Caco-2 (cell line): ENCODE results near the gene GSE1. TPM values are rescaled to one million over a fixed set of nuclear protein-coding genes. Genes with fewer than 3 reads are reported as not detected.

Experiments
- BruUV-seq: library from RNA; stranded (reverse); fragments of 400-500 nt; replicated peaks from 2 replicates; lab custom pipeline; 2021; lab: Mats Ljungman, UMichigan
- CTCF ChIA-PET: fragments of 300-600 bp; sonication (Branson Sonifier 250); formaldehyde crosslinking; loops from one replicate; lab custom pipeline; 2022; ENCODE audit warnings: antibody characterized with exemption; lab: Charles Lee
- POLR2A ChIA-PET: fragments of 300-600 bp; sonication (Branson Sonifier 250); formaldehyde crosslinking; loops from one replicate; lab custom pipeline; 2022; ENCODE audit warnings: antibody characterized with exemption; lab: Charles Lee
- DNase-seq, 2 experiments: peaks; one replicate each; pipeline versions ENCODE4 v3.0.0 to v3.0.0-alpha.2; 2020 to 2022
- H3K27me3 ChIP-seq: replicated peaks from 2 replicates; pipeline ENCODE4 v1.6.0; 2011; ENCODE audit warnings: low read length; ENCODE audit not compliant: control insufficient read depth, insufficient read depth
- H3K36me3 ChIP-seq: 2 replicates; pipeline ENCODE4 v1.5.1; 2011; ENCODE audit warnings: low read length; ENCODE audit not compliant: control insufficient read depth, insufficient read depth
- H3K4me1 ChIP-seq: fragments of 250-450 bp; sonication (Bioruptor Pico); 2 replicates; pipeline ENCODE4 v1.5.1; 2020; ENCODE audit warnings: mild to moderate bottlenecking
- H3K4me3 ChIP-seq: 2 replicates; pipeline ENCODE4 v1.5.1; 2011; ENCODE audit warnings: low read depth, mild to moderate bottlenecking, control low read depth, low read length
- H3K9me3 ChIP-seq: fragments of 250-450 bp; sonication (Bioruptor Pico); 2 replicates; pipeline ENCODE4 v1.5.1; 2020; ENCODE audit warnings: mild to moderate bottlenecking, moderate library complexity
- H3K27ac Mint-ChIP-seq: one replicate; pipeline ENCODE4 v1.8.0; 2022; ENCODE audit warnings: mixed read lengths; ENCODE audit not compliant: unreplicated experiment
- H3K27me3 Mint-ChIP-seq: one replicate; pipeline ENCODE4 v1.8.0; 2022; ENCODE audit warnings: mixed read lengths; ENCODE audit not compliant: insufficient read depth, unreplicated experiment
- H3K36me3 Mint-ChIP-seq: one replicate; pipeline ENCODE4 v1.8.0; 2022; ENCODE audit warnings: mild to moderate bottlenecking, mixed read lengths; ENCODE audit not compliant: insufficient read depth, unreplicated experiment
- H3K4me1 Mint-ChIP-seq: one replicate; pipeline ENCODE4 v1.8.0; 2022; ENCODE audit warnings: low read depth, mixed read lengths; ENCODE audit not compliant: unreplicated experiment
- H3K4me3 Mint-ChIP-seq: one replicate; pipeline ENCODE4 v1.8.0; 2022; ENCODE audit warnings: mild to moderate bottlenecking, moderate library complexity, mixed read lengths; ENCODE audit not compliant: unreplicated experiment
- H3K9me3 Mint-ChIP-seq: one replicate; pipeline ENCODE4 v1.8.0; 2022; ENCODE audit warnings: mixed read lengths; ENCODE audit not compliant: unreplicated experiment
- CTCF ChIP-seq, 2 experiments: fragments of 200-600 bp in 1 of 2; IDR thresholded peaks; 1 replicate in 1 of 2; 2 replicates in 1 of 2; pipeline versions ENCODE4 v1.5.1 to v1.8.0; 2011 to 2022; ENCODE audit warnings: antibody characterized with exemption in 1 of 2, control low read depth in 1 of 2, inconsistent platforms in 1 of 2, low read depth in 1 of 2, low read length in 1 of 2, mild to moderate bottlenecking in 1 of 2, moderate library complexity in 1 of 2; ENCODE audit not compliant: insufficient read depth in 1 of 2, severe bottlenecking in 1 of 2, unreplicated experiment in 1 of 2
- intact Hi-C: fragments of 100-400 bp; cut with micrococcal nuclease; formaldehyde crosslinking; loops from one replicate; pipeline ENCODE4 v1.10.0; 2022; ENCODE audit not compliant: unreplicated experiment
- total RNA-seq: library from RNA; stranded (reverse); gene quantifications from 2 replicates; pipeline ENCODE4 v1.2.3, GENCODE V29; 2022

Gene GSE1
- total RNA-seq, 1 experiment from 2014 or later = 142 TPM

GRCh38 chr16:85600530-85601271 lies 12.4 kb upstream of the GSE1 start:
- Histone ChIP-seq H3K36me3 (no peaks in the 10 kb centered on the region), H3K4me3 (no peak overlapping the region), H3K4me1 (peaks cover 9% of the 10 kb centered on the region; the same call in 1 of the 2 replicates), H3K27me3 (no peaks in the 10 kb centered on the region), H3K9me3 (no peaks in the 10 kb centered on the region)
- intact Hi-C loops = no loop called here
- Mint-ChIP-seq H3K36me3 (peaks cover 10% of the 10 kb centered on the region), H3K27ac (peak overlapping the region; percentile 37), H3K9me3 (no peaks in the 10 kb centered on the region), H3K4me1 (peaks cover 12% of the 10 kb centered on the region), H3K4me3 (no peak overlapping the region), H3K27me3 (no peaks in the 10 kb centered on the region)
- BruUV-seq = no TSS peak
- ChIA-PET CTCF (interaction anchor here (1.4 kb wide), 1 partner anchor 43 kb away, joined by 3 read pairs; no protein-coding TSS in a partner anchor), POLR2A (interaction anchor here (0.5 kb wide), 1 partner anchor 12 kb away, joined by 3 read pairs; no protein-coding TSS in a partner anchor)
- no peak for DNase-seq
- TF ChIP-seq CTCF (IDR thresholded peaks at IDR 0.05; ENCODE audit: insufficient read depth in 1 of 2, low read depth in 1 of 2, low read length in 1 of 2, severe bottlenecking in 1 of 2, unreplicated experiment in 1 of 2) = no peak

- H3K4me1 ChIP-seq = peaks cover 9% of the 10 kb centered on the region; the same call in 1 of the 2 replicates
Measured at GRCh38 chr16:85601272-85601639, 11.9 kb upstream of the GSE1 start.

More at GRCh38 chr16:85601272-85601639, 11.9 kb upstream of the GSE1 start:
- Mint-ChIP-seq H3K4me3 (no peak overlapping the region), H3K4me1 (peaks cover 12% of the 10 kb centered on the region), H3K27me3 (no peaks in the 10 kb centered on the region), H3K27ac (peak overlapping the region; percentile 37), H3K36me3 (peaks cover 11% of the 10 kb centered on the region), H3K9me3 (no peaks in the 10 kb centered on the region)
- no TSS peak for BruUV-seq
- no peak for TF ChIP-seq CTCF (IDR thresholded peaks at IDR 0.05; ENCODE audit: insufficient read depth in 1 of 2, low read depth in 1 of 2, low read length in 1 of 2, severe bottlenecking in 1 of 2, unreplicated experiment in 1 of 2)
- POLR2A ChIA-PET = interaction anchor here (0.6 kb wide), 1 partner anchor 149 kb away, joined by 3 read pairs; no protein-coding TSS in a partner anchor
- CTCF ChIA-PET = interaction anchor here (0.5 kb wide), 1 partner anchor 12 kb away, joined by 3 read pairs; the partner anchor contains the start of gene GSE1
- intact Hi-C loops = no loop called here
- Histone ChIP-seq H3K27me3 (no peaks in the 10 kb centered on the region), H3K36me3 (no peaks in the 10 kb centered on the region), H3K9me3 (no peaks in the 10 kb centered on the region), H3K4me3 (no peak overlapping the region)
- no peak for DNase-seq
